DMS114 treated with DMSO at 0.1 percent for 48 hours (cell line): ENCODE results near the gene CLEC3A.
"Not testable (repeated sequence)": the region's sequence is repeated elsewhere in the genome, so short reads cannot be mapped to it uniquely, and the experiment has no call there.

Source experiments
- DNase-seq: peaks from one replicate; lab custom pipeline; 2025; ENCODE audit not compliant: unreplicated experiment; lab: John Stamatoyannopoulos, UW

CLEC3A gene

GRCh38 chr16:78028018-78028417, 5.7 kb downstream of the CLEC3A start:
- DNase-seq: no peak

- DNase-seq: no peak
Measured at GRCh38 chr16:78034530-78034929, 12.2 kb downstream of the CLEC3A start.

- DNase-seq: no peak
Measured at GRCh38 chr16:78035012-78035411, 12.7 kb downstream of the CLEC3A start.

- no peak for DNase-seq
Measured at GRCh38 chr16:78040396-78040795, 18.0 kb downstream of the CLEC3A start.

GRCh38 chr16:78045865-78046581, 23.7 kb downstream of the CLEC3A start:
- DNase-seq: no peak

DNA sequence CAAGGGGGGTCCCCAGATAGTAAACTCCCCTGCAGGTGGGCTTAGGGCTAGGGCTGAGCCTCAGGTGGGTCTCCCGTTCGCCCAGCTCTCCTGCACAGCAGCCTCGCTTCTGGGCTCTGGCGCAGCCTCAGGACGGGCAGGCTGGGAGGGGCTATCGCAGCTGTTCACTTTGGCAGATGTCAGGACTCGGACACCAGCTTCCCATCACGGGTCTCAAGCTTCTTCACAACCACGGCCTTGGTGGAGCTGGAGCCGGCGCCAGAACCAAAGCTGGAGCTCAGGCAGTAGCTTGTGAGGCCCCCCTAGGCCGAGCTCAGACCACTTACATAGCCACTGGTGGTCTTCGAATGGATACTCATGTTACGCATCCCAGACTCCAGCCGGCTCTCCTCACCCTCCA, 26.0 kb downstream of the CLEC3A start:
- DNase-seq: no peak

- DNase-seq: no peak
Measured at GRCh38 chr16:78050734-78051400, 28.5 kb downstream of the CLEC3A start.

DNA sequence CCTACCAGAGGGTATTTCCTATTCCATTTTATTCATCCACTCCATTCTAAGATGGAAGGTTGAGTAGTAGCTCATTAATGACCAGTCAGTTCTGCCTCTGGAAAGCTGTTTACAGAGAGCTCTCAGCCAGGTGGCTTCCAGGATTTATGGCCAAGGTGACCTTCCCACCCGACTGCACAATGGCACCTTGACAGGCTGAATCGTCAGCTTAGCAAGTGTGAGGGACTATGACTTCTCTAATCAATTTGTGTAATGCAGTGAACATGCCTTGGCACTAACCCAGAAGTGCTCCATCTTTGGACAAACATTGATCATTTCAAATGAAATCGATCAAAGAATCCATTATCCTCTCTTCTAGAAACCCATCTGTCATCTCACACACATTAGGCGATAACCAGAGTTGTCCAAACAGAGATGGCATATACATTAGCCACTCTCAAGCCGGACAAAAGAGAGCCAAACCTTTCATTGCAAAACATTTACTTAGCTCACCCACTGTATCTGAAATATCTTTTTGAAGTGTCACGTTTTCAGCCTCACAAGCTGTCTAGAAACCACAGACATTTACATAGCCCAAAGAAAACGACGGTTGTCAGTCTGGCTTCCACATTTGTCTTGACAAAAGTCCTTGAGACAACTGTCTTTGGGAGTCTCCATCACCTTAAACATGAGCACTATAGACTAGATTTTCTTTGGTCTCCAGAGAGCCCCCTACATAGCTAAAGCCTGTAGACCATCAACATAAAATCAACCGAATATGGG, 35.6 kb downstream of the CLEC3A start:
- DNase-seq: no peak

GRCh38 chr16:78059806-78060205, 37.5 kb downstream of the CLEC3A start:
- DNase-seq: not testable (repeated sequence)

- no peak for DNase-seq
Measured at GRCh38 chr16:78060295-78060694, 37.9 kb downstream of the CLEC3A start.

DNA sequence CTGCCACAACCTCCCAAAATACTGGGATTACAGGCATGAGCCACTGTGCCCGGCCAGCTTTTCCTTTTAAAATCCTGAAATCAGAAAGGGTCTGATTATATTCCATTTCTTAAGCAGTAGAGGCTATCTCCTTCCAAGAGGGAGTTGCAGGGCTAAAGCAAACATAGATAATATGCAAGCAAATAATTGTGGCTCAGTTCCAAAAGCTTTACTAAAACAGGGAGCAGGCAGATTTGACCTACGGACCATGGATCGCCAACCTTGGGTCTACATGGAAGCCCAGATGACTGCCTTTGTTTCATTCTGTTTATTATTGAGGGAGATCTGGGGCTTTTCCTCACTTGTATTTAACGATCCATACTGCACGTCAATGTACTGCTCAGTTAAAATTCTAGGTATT, 38.5 kb downstream of the CLEC3A start:
- no peak for DNase-seq

DNA sequence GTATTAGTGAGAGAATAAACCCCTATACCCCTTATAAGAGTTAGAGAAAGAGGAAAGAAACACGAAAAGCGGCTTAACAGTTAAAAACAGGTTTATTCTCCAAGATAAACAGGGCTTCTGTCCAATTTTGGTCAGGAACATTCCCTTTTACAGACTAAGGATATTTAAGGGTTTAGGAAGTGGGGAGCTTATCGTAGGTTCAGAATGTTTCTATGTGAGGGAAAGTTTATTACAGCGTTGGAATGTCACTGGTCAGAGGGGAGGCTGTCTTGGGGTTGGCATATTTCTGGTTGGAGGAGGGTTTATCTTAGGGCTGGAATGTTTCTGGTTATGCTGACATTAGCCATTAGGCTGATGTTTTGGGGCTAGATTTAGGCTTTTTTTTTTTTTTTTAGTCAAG, 43.0 kb downstream of the CLEC3A start:
- no peak for DNase-seq

- no peak for DNase-seq
Measured at GRCh38 chr16:78069913-78070312, 47.6 kb downstream of the CLEC3A start.

DNA sequence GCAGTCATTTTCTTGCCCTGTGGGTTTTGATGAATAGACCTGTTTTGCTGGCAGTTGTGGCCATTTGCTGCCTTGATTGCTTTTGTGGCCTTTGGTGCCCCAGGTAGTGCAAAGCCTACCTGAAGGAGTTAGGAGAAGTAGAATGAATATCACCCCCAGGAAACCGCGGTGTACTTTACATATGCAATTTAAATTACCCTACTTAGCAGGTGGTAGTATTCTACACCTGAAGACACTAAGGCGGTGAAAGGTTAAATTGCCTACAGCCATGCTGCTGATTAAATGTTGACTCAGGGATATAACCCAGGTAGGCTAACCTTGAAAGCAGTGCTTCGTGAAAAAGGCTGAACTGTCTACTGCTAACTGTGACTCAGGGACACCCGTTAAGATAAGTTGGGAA, 49.9 kb downstream of the CLEC3A start:
- no peak for DNase-seq

DNA sequence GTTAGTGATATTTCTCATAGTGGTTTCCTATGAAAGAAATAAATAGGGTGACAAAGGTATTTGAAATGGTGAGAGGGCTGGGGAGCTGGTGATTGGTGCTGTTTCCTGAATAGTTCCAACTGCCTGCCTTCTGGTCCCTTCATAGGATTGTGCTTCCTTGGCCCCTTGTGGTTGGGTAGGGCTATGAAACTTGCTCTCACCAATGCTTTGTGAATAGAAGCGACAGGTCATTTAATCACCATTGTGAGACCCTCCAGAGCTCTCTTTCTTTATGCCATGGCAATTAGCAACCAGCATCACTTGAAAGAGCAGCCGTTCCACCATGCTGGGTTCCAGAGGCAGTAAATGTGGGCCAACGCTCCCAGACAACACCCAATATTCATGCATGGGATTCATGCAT, 53.5 kb downstream of the CLEC3A start:
- no peak for DNase-seq

- DNase-seq: no peak
Measured at GRCh38 chr16:78081341-78081740, 59.0 kb downstream of the CLEC3A start.
